Peyer's patch (tissue), 4 donors: ENCODE results near the gene PRX.

Experiments used
- POLR2A ChIP-seq, 2 donors: fragments of 450-650 bp; IDR thresholded peaks; one replicate each; pipeline ENCODE4 v1.5.1; 2017; ENCODE audit warnings: antibody characterized with exemption in 2 of 2, mild to moderate bottlenecking in 2 of 2, moderate library complexity in 2 of 2
- TF ChIP-seq, protein P1 (sequence below), 6 experiments: fragments of 450-650 bp in 4 of 6; fragments of 200-600 bp in 2 of 6; sonication (generic) in 1 of 6; IDR thresholded peaks; one replicate each; pipeline ENCODE4 v1.5.1; 2017 to 2019; ENCODE audit warnings: antibody characterized with exemption in 6 of 6, mild to moderate bottlenecking in 3 of 6, moderate library complexity in 1 of 6

GRCh38 chr19:40425450-40426287 is 12.5 kb upstream of the PRX start, which contains the start of gene SERTAD1:
- TF ChIP-seq, protein P1, sequence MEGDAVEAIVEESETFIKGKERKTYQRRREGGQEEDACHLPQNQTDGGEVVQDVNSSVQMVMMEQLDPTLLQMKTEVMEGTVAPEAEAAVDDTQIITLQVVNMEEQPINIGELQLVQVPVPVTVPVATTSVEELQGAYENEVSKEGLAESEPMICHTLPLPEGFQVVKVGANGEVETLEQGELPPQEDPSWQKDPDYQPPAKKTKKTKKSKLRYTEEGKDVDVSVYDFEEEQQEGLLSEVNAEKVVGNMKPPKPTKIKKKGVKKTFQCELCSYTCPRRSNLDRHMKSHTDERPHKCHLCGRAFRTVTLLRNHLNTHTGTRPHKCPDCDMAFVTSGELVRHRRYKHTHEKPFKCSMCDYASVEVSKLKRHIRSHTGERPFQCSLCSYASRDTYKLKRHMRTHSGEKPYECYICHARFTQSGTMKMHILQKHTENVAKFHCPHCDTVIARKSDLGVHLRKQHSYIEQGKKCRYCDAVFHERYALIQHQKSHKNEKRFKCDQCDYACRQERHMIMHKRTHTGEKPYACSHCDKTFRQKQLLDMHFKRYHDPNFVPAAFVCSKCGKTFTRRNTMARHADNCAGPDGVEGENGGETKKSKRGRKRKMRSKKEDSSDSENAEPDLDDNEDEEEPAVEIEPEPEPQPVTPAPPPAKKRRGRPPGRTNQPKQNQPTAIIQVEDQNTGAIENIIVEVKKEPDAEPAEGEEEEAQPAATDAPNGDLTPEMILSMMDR (IDR thresholded peaks at IDR 0.05), result peak; percentile 63 to 87 (median 80)
- peak; percentile 99 to 100 for TF ChIP-seq POLR2A (IDR thresholded peaks at IDR 0.05)
